IPS-11a (cell line): ENCODE measurements around the gene GJA1.
"Not testable (repeated sequence)": the region's sequence is repeated elsewhere in the genome, so short reads cannot be mapped to it uniquely, and the experiment has no call there.

Experiments
- H3K4me3 ChIP-seq: one replicate; pipeline ENCODE4 v1.5.1; 2013; ENCODE audit warnings: low read depth, low read length, control low read depth

The GJA1 gene

DNA sequence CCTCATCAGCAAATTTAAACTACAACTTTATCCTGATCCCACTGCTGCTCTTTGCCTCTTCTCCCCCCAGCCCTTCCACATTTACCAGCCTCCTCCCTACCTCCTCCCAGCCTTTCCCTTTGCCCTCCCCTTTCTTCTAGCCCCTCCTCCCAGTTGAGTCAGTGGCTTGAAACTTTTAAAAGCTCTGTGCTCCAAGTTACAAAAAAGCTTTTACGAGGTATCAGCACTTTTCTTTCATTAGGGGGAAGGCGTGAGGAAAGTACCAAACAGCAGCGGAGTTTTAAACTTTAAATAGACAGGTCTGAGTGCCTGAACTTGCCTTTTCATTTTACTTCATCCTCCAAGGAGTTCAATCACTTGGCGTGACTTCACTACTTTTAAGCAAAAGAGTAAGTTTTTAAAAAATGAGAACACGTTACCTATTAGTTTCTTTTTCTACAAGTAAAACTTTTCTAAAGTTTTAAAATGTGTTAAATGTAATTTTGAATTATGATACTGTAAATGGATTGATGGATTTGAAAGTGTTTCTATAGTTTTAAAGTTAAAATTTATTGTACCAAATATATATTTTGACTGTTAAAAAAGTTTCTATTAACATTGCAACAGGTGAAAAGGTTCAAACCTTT, at the start of gene GJA1:
TSS of gene GJA1 (plus strand) at position 203 of the 626 bp plus-strand sequence. CDS start 11,202 bp downstream, outside the sequence.
- H3K4me3 ChIP-seq, result peak within 1 kb of the TSS; percentile 96

DNA sequence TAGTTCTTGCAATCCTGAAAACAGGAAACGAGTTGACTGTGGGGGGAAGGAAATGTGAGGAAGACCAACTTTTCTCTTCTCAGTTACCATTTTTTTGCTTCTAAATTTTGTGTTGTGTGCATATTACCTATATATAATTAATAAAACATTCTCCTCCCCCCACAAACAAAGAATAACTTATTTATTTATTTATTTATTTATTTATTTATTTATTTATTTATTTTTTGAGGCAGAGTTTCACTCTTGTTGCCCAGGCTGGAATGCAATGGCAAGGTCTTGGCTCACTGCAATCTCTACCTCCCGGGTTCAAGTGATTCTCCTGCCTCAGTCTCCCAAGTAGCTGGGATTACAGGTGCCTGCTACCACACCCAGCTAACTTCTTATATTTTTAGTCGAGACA, 48.9 kb upstream of the GJA1 start:
- not testable (repeated sequence) for H3K4me3 ChIP-seq

DNA sequence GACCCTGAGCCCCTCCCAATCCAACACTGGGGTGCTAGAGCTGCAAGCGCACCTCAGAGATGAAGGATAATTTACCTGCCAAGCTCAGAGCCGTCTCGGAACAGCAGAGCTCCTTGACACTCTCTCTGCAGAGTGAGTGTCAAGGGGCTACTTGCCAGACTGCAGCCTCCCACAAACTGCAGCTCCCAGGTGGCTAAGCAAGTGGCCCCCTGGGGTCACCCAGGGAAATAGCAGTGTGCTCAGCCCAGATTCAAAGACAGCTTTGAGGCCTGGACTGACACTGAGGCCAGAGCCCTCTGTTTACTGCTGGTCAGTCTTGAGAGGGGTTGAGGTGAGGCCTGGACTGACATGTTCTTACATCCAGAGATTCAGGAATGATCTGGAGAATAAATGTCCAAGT, 46.0 kb upstream of the GJA1 start:
- no peak overlapping the region for H3K4me3 ChIP-seq

DNA sequence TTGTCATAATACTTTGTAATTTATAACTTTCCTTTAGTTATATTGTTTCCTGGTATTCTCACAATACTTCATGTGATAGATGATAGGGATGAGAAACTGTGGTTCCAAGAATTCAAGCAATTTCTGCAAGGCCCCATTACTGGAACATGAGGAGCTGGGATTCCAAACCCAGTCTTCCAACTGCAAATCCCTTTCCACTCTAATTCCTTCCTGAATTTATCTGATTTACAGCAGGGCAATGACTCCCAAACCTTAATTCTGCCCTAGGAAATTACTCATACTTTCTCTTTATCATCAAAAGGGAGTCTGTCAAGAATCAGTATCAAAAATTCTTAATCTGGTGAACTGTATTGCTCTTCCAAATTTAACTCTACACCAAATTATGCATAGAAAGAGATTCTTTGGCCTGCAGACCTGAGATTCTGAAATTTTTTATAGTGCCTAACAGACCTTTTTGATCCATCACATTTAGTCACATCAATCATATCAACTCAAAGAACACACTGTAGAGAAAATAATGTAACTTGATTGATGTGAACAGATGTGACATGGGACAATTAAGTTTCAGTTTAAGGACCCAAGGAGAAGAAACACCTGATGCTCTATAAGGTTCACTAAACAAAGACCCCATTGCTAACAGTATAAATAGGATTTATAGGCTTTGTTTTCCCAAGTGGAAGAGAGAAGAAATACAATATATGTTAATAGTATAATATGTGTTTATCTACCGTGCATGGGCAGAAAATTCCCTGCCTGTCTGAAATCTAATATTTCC, 41.5 kb upstream of the GJA1 start:
- no peak overlapping the region for H3K4me3 ChIP-seq

DNA sequence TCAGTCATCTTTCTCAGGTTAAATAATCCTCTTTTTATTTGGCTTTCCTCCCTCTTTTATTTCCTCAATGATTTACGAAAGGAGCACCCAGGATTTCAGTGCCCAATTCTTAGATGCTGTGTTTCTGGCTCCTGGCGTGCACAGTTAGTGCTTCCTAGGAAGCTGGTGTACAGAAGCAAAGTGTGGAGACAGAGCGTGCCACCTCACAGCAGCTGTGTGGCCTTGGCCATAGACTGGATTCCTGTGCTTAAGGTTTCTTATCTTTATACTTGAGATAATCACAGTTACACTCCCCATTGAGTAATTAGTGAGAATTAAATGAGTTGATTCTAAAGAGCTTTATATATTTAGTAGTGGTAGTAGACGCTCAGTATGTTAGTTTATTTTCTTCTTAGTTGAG, 39.7 kb upstream of the GJA1 start:
- no peak overlapping the region for H3K4me3 ChIP-seq

DNA sequence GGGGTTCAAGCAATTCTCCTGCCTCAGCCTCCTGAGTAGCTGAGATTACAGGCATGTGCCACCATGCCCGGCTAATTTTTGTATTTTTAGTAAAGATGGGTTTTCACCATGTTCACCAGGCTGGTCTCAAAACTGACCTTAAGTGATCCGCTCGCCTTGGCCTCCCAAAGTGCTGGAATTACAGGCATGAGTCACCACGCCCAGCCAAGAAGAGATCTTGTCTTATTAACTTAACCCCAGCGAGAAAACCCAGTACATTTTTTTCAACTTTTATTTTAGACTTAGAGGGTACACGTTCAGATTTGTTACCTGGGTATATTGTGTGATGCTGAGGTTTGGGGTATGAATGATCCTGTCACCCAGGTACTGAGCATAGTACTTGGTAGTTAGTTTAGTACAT, 38.3 kb upstream of the GJA1 start:
- not testable (repeated sequence) for H3K4me3 ChIP-seq

DNA sequence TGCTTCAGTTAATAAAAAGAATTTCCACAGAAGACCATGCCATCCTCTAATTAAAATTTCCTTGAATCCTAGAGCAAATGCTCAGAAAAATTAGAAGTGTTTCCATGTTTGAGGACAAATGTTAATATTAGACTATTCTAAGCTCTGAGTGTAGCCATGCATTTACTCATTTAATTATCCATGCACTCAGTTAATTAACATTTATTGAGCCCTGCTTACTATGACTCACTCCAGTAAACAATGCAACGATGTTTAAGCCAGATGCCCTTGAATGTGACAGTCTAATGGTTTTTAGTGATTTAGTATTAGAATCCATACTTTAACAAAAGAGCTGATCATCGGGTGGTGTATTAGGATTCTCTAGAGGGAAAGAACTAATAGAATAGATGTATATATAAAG, 37.3 kb upstream of the GJA1 start:
- no peak overlapping the region for H3K4me3 ChIP-seq

DNA sequence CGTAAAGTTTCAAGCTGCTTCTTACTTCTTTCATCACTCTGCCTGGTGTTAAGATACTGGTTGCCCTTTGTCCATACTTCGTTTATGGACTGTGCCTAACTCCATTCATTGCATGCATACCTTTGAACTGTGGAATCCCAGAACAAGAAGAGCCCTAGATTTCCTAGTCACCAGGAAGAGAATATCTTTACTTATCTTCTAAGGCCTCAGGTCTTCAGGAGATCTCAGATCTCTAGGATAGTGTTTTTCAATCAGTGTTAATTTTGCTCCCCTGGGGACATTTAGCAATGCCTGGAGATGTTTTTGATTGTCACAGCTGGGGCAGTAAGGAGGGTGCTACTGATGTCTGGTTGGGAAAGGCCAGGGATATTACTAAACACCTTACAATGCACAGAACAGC, 35.5 kb upstream of the GJA1 start:
- no peak overlapping the region for H3K4me3 ChIP-seq

DNA sequence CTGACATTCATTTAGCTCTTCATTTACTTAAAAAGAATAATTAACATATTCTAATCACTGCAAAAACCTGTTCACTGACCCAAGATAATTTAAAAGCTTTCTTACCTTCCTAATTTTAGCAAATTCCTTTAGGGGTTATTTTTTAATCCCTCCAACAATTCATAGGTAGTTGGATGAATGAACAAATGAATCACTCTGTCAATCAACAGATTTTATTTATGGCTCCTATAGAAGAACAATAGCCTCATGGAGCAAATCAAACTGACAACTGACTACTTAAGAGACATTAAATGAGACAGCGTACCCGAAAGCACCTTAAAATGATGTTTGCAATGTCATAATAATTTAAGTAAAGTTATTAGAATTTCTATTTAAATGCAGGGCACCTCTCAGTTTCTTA, 31.5 kb upstream of the GJA1 start:
- H3K4me3 ChIP-seq, result no peak overlapping the region

DNA sequence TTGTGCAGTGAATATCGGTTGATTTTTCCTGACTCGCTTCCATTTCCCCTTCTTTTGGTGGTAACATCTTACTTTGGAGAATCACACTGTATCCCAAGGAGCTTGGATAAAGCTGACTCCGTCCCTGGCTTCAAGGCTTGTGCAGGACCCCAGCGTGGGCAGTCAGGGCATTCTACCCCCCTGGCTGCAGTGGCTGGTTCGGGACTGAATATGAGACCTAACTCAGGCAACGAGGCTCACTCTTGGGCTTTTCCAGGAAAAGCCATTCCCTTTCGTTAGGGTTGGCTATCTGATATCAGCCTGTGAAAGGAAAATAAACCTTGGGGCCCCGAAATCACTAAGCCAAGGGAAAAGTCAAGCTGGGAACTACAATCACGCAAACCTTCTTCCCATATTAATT, 30.1 kb upstream of the GJA1 start:
- H3K4me3 ChIP-seq, result no peak overlapping the region

DNA sequence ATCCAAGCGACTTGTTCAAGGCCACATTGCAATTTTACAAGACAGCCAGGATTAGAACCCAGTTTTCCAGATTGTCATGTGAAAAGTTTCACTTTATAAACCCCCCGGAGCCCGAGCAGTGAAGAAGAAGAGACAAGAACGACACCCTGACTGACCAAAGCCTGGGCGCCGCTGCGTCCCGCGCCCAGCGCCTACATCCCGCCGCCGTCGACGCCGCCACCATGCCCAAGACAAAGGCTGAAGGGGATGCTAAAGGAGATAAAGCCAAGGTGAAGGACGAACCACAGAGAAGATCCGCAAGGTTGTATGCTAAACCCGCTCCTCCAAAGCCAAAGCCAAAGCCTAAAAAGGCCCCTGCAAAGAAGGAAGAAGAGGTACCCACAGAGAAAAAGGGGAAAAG, 27.1 kb upstream of the GJA1 start:
- H3K4me3 ChIP-seq, result no peak overlapping the region

DNA sequence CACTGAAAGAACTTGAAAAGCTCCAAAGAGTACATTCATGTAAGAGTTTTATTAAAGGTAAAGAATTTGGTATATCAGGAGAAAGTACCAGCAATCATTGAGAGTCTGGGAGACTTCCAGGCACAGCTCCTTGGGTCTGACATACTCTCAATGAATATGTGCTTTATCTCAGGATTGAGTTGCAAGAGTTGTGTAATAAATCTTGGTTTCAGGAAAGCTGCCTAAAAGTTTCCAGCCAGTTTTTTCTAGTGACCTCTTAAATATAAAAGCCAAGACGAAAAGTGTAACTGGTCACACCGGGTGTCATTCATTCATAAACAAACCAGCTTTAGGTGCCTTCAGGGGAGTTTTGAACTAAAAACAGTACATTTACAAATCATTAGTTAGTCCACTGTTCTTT, 21.6 kb upstream of the GJA1 start:
- H3K4me3 ChIP-seq, result no peak overlapping the region

DNA sequence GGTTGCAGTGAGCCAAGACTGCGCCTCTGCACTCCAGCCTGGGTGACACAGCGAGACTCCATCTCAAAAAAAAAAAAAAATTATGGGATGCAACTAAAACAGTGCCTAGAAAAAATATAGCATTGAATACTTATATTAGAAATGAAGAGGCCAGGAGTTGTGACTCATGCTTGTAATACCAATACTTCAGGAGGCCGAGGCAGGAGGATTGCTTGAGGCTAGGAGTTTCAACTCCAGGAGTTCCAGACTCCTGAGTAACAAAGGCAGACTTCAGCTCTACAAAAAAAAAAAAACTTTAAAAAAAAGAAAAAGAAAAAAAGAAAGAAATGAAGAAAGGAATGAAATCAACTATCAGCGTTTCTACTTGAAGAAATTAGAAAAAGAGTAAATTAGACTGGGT, 17.1 kb upstream of the GJA1 start:
- no peak overlapping the region for H3K4me3 ChIP-seq

DNA sequence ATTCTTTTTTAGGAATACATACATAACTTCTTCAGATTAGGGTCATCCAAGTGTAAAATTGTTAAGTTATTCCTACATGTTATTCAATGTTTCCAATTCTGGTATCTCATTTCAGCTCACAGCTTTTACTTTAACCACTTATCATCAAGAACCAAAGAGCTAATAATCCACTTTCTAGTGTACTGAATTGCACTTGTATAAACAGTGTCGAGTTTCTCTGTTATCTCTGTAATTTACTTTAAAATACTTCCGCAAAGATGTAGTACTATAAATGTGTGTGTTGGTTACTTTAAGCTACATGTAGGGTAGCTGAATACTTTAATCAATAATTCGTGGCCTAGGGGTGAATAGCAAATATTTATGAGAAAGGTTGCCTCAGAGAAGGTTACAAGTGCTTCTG, 8.8 kb upstream of the GJA1 start:
- H3K4me3 ChIP-seq, result no peak overlapping the region

DNA sequence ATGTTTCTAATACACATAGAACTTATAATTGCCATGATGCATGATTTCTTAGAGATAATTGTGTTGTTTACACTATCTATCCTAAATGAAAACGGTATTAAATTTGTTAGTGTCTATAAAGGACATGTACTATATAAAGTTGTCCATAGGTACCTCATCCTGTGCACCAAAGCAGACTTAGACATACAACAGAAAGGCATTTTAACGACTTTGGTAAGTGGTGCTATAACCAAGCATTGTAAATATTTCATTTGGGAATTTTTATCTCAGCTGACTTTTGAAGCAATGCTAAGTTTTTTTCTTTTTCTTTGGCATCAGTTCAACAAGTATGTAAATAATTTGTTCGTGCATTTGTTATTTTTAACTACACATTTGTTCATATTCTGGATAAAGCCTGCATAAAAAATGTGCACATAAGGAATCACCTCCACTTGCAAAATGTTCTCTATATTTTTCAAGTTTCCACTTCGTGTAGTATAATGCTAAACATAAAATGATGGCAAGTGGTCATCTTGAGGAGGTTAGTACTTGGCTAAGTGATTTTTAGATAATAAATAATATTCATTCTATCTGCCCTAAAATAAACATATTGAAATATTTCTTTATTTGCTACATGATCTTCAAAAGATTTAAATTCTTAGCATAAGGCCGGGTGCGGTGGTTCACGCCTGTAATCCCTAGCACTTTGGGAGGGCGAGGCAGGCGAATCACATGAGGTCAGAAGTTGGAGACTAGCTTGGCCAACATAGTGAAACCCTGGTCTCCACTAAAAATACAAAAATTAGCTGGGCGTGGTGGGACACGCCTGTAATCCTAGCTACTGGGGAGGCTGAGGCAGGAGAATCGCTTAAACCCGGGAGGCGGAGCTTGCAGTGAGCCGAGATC, 6.3 kb upstream of the GJA1 start:
- H3K4me3 ChIP-seq, result no peak overlapping the region

DNA sequence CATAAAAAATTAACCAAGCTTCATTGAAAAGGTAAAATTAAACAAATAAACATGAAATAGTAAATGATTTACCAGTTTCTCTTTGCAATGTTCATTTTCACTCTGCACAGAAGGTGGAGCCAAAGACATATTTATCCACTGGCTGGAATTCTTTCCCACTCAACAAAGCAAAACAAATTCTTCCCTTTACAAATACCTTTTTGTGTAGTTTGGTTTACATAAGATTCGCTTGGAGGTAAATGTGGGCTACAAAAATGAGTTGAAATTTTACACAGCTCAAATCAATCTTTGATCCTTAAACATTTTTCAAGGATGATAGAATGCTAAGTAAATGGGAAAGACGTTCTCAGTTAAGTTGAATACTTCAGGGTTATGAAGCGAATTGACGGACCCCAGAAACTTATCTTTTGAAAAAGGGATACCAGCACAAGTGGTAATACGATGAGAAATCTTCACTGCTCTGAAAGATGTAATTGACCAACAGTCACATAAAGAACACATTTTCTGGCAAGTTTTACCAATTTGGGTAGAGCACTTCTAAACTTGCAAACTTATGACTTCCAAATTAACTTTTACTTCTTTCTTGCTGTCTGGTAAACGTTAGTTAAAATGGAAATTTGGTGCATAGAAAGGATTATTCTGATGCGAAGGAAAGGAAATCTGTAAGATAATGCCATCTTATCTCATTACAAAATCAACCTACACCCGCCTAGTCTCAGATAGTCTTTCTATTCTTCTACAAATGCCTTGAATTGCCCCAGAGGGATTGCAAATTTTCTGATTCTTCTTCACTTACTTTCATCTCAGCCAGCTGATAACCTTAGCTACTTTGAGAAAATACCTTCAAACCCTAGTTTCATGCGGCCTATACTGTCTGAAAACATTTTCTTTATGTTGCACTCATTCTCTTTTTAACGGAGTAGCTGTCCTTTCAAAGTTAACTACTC, 4.7 kb upstream of the GJA1 start:
- H3K4me3 ChIP-seq, result no peak overlapping the region

DNA sequence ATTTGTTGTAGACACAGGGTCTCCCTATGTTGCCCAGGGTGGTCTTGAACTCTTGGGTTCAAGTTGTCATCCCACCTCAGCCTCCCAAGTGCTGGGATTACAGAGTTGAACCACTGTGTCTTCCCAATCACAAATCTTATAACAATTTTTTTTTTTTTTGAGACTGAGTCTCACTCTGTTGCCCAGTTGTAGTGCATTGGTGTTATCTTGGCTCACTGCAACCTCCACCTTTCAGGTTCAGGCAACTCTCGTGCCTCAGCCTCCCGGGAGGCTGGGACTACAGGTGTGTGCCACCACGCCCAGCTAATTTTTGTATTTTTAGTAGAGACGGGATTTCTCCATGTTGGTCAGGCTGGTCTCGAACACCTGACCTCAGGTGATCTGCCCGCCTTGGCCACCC, 3.7 kb upstream of the GJA1 start:
- H3K4me3 ChIP-seq, result not testable (repeated sequence)

DNA sequence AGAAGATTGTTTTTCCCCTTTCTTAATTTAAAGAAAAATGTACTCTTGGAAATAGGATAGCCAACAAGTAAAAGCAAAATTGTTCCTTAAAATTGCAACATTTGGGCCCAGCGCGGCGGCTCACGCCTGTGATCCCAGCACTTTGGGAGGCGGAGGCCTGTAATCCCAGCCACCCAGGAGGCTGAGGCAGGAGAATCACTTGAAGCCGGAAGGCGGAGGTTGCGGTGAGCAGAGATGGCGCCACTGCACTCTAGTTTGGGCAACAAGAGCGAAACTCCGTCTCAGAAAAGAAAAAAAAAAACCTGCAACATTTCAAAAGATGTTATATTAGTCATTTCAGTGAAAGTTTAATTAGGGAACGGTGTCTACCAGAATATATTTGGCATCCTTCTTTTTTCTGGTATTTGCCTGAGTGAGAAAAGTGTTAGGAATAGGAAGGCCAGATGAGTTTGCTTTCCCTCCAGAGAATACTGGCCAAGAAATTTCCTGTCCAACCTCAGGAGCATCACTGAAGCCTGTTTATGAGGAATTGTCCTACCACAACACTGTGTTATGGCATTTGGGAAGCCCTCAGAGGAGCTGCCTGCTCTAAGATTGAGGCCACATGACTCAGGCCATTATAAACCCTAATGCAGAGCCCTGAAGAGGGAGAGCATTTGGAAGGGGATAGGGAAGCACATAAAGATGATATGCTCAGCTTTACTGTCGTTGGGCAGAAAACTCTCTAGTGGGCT, 1.2 kb upstream of the GJA1 start:
- H3K4me3 ChIP-seq, result no peak overlapping the region

DNA sequence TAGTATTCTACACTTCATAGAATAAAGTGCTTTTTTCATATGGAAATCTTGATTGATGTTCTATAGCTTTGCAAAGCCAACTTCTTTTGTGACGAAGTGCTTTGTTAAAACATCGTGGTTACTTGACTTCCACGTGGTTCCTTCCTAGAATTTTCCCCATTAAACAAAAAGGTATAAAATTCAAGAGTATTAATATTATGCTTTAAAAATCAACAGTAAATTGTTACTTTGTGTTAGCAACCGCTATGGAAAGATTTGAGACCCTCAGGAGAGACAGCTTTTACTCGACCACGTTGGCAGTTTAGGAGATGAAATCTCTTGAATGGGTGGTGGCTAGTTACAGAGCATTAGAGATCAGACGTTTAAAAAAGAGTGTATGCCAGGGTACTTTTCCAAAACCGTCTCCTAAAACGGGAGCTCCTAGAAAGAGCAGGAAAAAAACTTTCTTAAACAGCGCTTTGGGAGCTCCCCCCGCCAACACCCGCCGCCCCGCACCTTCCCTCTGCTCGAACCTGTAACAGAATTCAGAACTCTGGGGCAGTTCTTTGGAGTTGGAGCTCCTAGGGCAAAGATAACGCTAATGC, 920 bp downstream of the GJA1 start:
- H3K4me3 ChIP-seq, result peak overlapping the region; percentile 96
